Left ventricle myocardium superior (tissue), 1 donor: ENCODE measurements around the gene LRRK1. TPM values are rescaled to one million over a fixed set of nuclear protein-coding genes. Genes with fewer than 3 reads are reported as not detected.

ENCODE experiments used
- ATAC-seq: fragments of 200-7000 bp; cut with Tn5 transposase; one replicate; pipeline ENCODE4 v1.9.1; 2020; ENCODE audit warnings: mild to moderate bottlenecking, moderate library complexity
- DNase-seq: peaks from one replicate; pipeline ENCODE4 v3.0.0-alpha.2; 2020
- intact Hi-C: fragments of 100-400 bp; cut with micrococcal nuclease; formaldehyde crosslinking; loops from one replicate; pipeline ENCODE4 v1.11.0; 2022
- total RNA-seq: library from RNA; stranded (reverse); fragmentation: NEBNext Ultra II Directional; extraction: Animal tissue kit (Norgen Biotek cat#: 25700); gene quantifications from one replicate; pipeline ENCODE4 v1.2.1, GENCODE V29; 2021
- donor health status: DM: no; HTN: yes; CAD: no; lungs with severe emphysema.

LRRK1 gene
- total RNA-seq, 1 donor from 2014 or later: 2.3 TPM

- intact Hi-C loops: loop anchor here (2.0 kb wide), 1 partner anchor 244 kb away; no protein-coding TSS in a partner anchor
These were observed 96.0 kb downstream of the LRRK1 start for GRCh38 chr15:101014921-101015841.

GRCh38 chr15:101016581-101016980 is 97.4 kb downstream of the LRRK1 start:
- ATAC-seq (no peak), DNase-seq (no peak)
- intact Hi-C loops: no loop called here

More at GRCh38 chr15:101014921-101015841, 96.0 kb downstream of the LRRK1 start:
- peak; percentile 79 for ATAC-seq
- peak; percentile 84 for DNase-seq

GRCh38 chr15:101017093-101017754 is 98.1 kb downstream of the LRRK1 start:
- DNase-seq (no peak), ATAC-seq (no peak)
- intact Hi-C loops: no loop called here

- intact Hi-C loops: no loop called here
- ATAC-seq (no peak), DNase-seq (no peak)
These were observed 98.9 kb downstream of the LRRK1 start for GRCh38 chr15:101018016-101018415.

- intact Hi-C loops: no loop called here
- no peak for DNase-seq
- no peak for ATAC-seq
These were observed 99.3 kb downstream of the LRRK1 start for GRCh38 chr15:101018450-101018849.

- DNase-seq (no peak), ATAC-seq (no peak)
- intact Hi-C loops: no loop called here
These were observed 100.3 kb downstream of the LRRK1 start for GRCh38 chr15:101019366-101019896.

GRCh38 chr15:101020451-101020850 is 101.3 kb downstream of the LRRK1 start:
- intact Hi-C loops: no loop called here
- ATAC-seq (no peak), DNase-seq (no peak)

- no peak for DNase-seq
- no peak for ATAC-seq
- intact Hi-C loops: no loop called here
These were observed 101.8 kb downstream of the LRRK1 start for GRCh38 chr15:101020945-101021344.

GRCh38 chr15:101022306-101022705 is 103.1 kb downstream of the LRRK1 start:
- intact Hi-C loops: no loop called here
- no peak for ATAC-seq
- DNase-seq: peak; percentile 27

- ATAC-seq (no peak), DNase-seq (no peak)
- intact Hi-C loops: no loop called here
These were observed 103.7 kb downstream of the LRRK1 start for GRCh38 chr15:101022876-101023275.

- intact Hi-C loops: no loop called here
- no peak for DNase-seq
- peak; percentile 49 for ATAC-seq
These were observed 104.4 kb downstream of the LRRK1 start for GRCh38 chr15:101023501-101024072.

GRCh38 chr15:101024073-101024695 is 105.0 kb downstream of the LRRK1 start:
- peak; percentile 89 for ATAC-seq
- intact Hi-C loops: no loop called here
- DNase-seq: peak; percentile 59

- intact Hi-C loops: no loop called here
- DNase-seq (peak; percentile 23), ATAC-seq (no peak)
These were observed 105.7 kb downstream of the LRRK1 start for GRCh38 chr15:101024706-101025500.

GRCh38 chr15:101025501-101025885 is 106.3 kb downstream of the LRRK1 start:
- no peak for DNase-seq
- intact Hi-C loops: no loop called here
- no peak for ATAC-seq

GRCh38 chr15:101025896-101026631 is 106.9 kb downstream of the LRRK1 start:
- intact Hi-C loops: no loop called here
- no peak for ATAC-seq

GRCh38 chr15:101026656-101027272 is 107.6 kb downstream of the LRRK1 start:
- DNase-seq (peak; percentile 35), ATAC-seq (peak; percentile 35)
- intact Hi-C loops: no loop called here

More at GRCh38 chr15:101025896-101026631, 106.9 kb downstream of the LRRK1 start:
- DNase-seq: no peak

GRCh38 chr15:101027273-101027901 is 108.2 kb downstream of the LRRK1 start:
- DNase-seq (peak; percentile 31), ATAC-seq (no peak)
- intact Hi-C loops: no loop called here
